Hematopoietic multipotent progenitor cell treated with erythropoietin and hydrocortisone succinate and interleukin-3 and kit ligand, for 4 days (in vitro differentiated cells): ENCODE measurements around the gene XRCC5.
A peak's percentile ranks its signal among the peaks of the same experiment; 100 is the strongest.
"Not testable (repeated sequence)": the region's sequence is repeated elsewhere in the genome, so short reads cannot be mapped to it uniquely, and the experiment has no call there.

ENCODE experiments used
- DNase-seq: peaks from one replicate; pipeline ENCODE4 v3.0.0-alpha.2; 2015

Gene XRCC5

DNA sequence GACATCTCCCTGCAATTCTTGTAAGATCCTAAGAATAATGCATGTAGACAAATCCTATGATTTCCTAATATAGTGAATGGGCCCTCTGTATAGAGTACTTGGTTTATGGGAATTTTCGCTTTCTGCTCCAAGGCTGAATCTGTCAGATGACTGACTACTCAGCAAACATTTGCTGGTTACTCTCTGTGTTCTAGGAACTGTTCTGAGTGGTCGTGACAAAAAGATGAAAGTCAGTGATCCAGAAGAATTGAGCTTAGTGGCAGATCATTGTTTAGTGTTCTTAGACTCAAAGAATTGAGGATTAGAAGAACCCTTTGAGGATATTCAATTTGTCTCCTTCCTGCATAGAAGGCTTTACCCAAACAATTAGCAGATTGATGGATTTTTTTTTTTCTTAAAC is 10.0 kb downstream of the XRCC5 start:
- DNase-seq: no peak

DNA sequence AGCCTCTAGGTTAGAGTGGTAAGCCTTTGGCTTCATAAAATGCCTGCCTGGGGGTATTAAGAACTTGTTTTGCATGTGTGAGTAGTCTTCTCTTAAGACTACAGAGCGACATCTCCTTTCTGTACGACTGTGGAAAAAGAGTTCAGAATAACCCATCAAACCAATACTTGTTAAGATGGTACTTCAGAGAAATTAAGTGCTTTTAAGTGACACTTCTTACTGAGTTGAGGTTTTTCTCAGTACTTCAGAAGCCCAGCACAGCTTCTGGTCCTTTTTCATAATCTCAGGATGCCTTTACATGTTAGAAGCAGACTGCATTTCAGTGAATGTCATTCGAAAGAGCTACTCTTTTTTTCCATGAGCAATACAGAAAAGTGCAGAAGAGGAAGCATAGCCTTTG is 10.8 kb downstream of the XRCC5 start:
- no peak for DNase-seq

DNA sequence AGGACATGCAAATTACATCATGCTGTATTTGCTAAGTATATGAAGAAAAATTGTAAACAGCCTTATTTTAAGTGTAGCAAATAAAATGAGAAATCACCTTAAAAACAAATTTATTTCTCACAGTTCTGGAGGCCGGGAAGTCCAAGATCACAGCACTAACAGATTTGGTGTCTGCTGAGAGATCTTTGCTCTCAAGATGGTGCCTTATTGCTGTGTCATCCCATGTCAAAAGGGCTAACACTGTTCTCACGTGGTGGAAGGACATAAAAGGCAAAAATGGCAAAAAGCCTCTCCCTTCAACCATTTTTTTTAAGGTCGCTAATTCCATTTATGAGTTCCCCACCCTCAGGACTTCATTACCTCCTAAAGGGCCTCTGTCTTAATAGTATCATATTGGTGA is 12.1 kb downstream of the XRCC5 start:
- no peak for DNase-seq

DNA sequence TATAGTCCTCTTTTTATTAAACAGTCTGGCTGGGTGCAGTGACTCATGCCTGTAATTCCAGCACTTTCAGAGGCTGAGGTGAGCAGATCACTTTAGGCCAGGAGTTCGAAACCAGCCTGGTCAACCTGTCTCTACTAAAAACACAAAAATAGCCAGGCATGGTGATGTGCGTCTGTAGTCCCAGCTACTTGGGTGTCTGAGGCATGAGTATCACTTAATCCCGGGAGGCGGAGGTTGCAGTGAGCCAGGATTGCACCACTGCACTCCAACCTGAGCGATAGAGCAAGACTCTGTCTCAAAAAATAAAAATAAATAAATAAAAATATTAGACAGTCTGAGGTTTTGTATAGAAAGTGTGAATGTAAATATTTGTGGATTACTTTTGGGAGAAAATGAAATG is 17.8 kb downstream of the XRCC5 start:
- no peak for DNase-seq

DNA sequence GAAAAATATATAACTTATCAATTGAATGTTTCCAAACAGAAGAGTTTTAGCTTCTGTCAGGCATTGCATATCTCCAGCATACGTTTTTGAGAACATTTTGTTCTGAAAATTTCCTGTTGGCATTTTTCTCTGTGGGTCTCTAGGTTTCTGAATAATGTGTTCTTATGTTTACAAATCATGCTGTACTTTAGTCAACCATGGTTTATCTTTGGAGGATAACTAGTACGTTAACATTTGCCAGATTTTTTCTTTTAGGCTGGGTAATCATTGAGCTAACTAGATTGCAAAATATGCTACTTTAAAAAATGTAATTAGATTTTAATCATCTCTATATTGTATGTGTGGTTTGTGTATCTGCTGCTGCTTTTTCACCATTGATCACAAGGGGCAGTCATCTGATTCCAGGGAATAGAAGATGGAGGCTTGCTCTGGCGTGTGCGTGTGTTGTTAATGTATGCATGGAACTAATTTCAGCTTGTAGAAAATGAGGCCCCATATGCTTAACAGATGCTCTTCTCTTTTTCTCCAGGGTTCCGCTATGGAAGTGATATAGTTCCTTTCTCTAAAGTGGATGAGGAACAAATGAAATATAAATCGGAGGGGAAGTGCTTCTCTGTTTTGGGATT is 21.3 kb downstream of the XRCC5 start:
- DNase-seq: no peak

DNA sequence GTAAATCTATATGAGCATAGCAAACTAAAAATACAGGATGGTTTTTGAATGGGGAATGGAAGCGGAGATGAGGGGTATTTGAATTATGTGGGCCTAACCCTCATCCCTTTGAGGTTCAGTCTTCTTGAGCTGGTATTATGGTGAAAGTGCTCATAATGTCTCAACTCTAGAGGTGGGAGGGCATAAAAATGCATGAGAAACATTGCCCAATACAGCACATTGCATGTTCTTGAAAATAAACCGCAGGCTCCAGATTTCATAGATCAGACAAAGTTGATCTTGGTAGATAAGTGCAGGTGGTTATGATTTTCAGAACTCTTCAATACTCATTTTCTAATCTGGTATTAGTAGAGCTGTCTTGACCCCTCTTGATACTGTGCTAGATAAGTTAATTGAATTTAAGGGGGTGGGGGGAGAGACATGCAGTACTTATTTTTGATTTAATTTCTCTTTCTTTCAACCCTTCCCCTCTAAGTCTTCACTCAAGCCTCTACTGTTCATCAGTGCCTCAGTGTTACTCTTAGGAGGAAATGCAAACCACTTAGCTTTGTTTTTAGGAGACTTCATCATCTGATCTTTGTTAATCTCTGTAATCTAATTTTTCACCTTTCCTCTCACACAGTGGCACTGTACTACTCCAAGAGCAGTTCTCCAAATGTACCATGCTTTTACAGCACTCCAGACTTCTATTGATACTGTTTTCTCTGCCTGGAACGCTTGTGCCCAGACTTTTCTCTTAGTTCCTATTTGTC is 22.2 kb downstream of the XRCC5 start:
- peak; percentile 40 for DNase-seq

DNA sequence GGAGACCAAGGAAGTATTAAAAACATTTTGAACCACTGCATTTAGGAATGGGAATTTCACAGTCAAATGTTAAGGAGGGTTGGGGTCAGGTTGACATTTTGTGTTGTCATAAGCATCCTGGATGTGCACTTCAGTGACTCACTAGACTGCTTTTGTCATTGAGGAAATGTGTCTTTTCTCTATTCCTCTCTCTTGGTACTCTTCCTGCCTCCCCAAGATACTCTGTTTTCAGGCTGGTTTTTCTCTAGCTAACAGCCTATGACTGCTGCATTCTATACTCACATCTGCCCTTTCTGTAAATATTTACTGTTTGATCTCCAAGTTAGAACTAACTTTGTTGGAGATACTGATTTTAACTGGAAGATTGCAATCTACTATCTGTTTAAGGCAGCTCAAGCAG is 23.4 kb downstream of the XRCC5 start:
- DNase-seq: no peak

DNA sequence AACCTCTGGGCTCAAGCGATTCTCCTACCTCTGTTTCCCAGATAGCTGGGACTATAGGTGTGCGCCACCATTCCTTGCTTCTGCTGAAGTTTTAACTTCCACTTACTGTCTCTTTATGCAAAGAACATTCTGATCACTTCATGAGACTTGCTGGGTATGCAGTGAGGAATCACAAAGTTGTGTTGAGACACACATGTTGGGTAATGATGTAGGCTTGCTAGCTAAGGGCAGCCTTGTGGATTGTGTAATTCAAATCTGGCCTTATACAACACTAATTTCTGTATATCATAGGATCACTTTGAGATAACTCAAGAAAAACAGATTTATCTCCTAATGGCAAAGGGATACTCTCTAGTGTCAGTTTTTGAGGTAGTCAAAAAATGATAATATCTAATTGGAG is 24.2 kb downstream of the XRCC5 start:
- DNase-seq: peak; percentile 30

DNA sequence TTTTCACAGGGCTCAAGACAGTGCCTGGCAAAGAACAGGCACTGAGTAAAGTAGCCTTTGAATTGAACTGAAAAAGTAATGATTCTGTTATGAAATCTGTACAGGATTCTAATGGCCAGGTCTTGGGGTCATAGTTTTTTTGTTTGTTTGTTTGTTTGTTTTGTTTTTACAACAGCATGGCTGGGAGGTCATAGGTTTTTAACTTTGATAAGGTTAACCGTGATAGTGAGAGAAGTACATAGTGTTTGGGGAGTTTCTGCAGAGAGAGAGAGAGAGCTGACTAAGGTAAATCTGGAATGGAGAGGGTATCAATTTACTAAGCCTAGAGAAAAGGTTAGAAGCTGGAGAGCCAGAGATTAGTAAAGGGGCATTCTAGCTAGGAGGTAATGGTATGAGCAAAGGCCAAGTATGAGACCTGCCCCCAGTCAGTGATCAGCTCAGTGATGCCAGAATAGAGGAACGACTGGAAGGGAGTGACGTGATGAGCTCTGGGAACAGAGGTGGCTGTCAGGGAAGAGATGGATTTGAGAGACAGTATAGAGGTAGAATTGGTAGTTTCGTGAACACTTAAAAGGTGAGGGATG is 25.9 kb downstream of the XRCC5 start:
- DNase-seq: no peak

DNA sequence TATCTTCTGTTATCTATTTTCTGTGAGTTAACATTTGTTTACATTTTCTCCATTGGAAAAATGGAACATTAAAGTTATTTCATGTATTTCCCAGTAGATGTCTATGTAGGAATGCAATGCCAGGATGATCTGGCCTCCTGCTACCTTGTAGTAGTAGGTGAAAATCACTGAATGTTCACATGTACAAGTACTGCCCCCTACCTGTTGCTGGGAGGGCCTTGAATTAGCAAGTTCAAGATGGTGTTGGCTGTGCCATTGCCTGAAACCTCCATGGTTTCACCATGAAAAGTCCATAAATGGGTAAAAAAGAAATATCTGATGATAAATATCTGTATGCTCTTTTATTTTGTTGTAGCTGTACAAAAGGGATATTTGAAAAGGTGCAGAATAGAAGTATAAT is 30.7 kb downstream of the XRCC5 start:
- peak; percentile 53 for DNase-seq

DNA sequence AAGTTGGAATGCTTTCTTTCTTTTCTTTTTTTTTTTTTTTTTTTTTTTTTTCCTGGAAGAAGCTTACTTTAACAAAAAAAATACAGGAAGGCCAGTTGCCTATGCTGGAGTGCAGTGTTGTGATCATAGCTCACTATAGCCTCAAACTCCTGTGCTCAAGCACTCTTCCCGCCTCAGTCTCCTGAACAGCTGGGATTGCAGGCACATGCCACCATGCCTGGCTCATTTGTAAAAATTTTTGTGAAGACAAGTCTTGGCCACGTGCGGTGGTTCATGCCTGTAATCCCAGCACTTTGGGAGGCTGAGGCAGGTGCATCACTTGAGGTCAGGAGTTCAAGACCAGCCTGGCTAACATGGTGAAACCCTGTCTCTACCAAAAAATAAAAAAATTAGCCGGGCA is 32.4 kb downstream of the XRCC5 start:
- DNase-seq: not testable (repeated sequence)

DNA sequence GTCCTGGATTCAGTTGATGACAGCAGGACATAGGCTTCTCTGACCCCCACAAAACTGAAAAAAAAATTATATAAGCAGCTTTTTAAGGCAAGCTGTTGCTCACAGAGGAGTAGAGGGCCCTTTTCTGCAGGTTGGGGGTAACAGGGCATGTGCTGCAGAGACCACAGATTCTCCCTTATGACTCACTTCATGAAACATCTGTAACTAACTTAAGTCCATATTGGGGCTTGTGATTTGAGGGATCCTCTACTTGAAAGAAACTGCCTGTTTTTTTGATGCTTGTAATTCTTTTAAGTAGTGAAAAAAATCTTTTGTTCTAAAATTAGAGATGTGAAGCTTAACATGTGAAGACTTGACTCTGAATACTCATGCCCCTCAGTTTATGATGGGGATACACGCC is 33.4 kb downstream of the XRCC5 start:
- no peak for DNase-seq

DNA sequence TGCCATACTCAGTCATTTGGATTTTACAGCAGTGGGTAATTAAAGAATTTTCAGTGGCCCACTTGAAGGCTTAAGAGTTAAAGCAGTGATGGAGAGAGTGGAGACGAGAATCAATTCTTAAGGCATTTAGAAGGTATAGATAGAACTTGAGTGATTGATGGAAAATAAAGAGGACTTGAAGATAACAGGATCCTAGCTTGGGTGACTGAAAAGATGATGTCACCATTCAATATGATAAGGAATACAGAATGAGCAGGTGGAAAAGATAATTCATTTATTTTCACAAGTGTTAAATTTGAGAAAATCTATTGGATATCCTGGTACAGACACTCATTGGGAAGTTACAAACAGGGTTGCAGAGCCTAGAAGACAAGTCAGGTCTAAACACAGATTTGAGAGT is 35.2 kb downstream of the XRCC5 start:
- DNase-seq: no peak

DNA sequence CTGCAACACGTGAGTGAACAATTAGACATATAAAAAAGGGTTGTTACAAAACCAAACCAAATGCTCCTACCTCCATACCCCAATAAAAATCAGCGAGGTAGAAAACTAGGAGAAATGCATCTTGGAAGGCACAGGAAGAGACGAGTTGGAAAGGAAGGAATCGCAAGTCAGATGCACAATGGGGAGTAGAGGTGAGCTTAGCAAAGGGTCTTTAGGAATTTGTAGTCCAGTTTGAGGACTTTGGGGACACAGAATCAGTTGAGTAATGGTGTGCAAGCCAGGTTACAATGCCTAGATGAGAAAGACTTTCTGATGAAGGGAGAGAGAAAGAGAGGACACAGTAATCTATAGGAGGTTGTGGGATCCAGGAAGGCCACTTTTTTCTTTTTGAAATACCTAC is 35.7 kb downstream of the XRCC5 start:
- DNase-seq: no peak

DNA sequence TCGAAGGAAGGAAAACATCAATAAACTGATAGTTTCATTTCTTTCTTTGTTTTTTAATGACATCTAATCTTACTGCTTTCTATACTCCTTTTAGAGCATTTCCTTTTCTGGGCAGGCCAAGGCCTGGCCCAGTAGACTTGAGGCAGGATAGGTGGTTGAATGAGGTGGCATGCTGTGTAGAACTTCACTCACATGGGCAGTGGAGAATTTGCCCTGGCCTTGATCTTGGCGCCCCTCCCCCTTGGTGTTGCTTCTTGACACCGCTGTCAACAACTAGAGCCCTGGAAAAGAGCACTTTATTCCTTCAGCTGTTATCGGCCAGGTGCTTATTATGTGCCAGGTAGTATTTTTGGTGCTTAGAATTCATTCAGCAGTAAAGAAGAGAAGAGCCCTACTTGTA is 37.4 kb downstream of the XRCC5 start:
- no peak for DNase-seq

DNA sequence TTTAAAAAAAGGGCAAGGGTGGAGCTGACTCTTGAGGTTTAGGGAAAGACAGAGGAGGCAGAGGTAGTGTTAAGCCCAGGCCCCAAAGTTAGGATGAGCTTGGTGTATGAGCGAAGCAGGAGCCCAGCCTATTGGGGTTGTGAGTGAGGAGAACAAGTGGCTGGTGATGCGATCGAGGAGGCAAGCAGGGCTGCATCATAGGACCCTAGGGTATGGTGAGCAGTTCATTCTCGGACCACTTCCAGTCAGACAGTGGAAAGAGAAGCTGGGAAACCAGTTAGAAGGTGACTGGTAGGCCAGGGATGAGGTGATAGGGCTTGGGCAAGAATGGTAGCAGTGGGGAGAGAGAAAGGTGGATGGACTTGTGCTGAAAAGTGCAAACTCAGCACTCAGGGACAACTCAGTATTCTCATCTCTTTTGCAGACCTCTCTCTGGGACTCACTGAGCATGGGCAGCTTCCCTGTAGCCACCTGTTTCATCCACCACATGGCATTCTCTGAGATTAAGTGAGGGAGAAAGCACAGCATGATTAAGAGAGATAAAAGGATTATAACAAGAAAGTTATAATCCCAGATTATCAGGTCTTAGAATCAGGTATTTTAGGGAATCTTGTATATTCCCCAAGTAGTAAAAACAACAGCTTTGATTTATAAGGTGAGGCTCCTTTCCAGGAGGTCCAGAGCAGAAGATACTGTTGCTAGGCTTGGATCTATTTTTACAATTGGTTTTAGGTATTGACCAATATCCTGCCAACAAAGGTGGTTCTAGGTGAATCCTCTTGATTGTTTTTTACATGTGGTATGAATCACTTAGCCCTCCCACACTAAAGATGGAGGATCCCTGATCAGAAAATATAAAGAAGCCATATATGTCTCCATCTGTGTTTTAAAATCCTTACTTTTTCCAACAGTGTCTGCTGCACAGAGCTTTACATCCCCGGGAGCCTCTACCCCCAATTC is 38.3 kb downstream of the XRCC5 start:
- DNase-seq: no peak

DNA sequence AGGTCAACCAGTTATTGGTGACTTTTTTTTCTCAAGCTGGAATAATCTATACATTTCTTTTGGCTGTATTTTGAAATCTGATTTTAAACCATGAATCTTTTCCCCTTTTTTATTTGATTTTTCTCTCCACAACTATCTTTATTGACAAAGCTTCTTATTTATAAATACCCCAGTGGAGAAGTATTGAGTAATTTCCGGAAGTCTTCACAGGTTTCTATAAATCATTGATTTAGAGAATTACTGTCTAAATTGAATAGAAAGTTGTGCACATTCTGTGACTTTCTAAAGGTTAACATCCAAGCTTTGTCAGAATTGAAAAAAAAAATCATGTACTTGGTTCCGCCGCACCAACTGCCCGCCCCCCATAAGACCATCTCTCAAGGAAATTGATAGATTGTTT is 39.8 kb downstream of the XRCC5 start:
- no peak for DNase-seq

DNA sequence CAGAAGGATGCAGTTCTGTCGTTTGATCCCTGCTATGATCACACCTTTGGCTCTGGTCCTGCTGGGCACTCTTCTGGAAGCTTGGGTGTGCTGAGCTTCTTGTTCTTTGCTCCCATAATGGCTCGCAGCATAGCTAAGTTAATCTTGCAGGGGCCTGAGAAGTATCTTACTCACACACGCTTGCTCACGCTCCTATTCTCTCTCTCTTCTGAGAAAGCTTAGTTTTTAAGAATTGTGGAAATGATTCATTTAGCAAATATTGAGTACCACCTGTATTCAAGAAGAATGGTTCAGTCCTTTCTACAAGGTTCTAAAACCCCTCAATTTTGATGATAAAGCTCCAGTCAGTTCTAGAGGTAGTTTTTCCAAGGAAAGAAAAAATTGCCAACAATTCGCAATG is 40.6 kb downstream of the XRCC5 start:
- DNase-seq: no peak

DNA sequence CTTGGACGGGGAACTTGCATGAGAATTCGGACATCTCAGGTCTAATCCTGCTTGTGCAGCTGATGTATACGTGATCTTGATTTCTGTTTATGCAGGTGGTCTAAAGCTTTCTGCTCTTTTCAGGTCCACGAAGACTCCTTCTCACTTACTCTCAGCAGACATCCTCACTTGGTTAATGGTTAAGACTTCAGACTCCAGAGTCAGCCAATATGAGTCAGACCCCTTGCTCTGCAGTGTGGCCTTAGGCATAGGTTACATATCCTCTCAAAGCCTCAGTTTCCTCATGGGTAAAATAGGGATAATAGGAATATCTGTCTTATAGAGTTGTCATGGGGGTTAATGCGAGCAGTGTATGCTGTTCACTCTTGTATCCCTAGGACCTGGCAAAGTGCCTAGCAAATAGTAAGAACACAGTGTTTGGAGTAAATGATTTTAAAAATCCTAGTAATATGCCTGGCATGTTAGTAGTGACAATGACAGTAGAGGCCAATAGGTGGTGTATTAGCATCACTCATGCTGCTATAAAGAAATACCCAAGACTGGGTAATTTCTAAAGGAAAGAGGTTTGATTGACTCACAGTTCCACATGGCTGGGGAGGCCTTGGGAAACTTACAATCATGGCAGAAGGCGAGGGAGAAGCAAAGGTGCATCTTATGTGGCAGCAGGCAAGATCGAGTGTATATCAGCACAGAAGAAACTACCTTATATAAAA is 42.3 kb downstream of the XRCC5 start:
- DNase-seq: peak; percentile 31

DNA sequence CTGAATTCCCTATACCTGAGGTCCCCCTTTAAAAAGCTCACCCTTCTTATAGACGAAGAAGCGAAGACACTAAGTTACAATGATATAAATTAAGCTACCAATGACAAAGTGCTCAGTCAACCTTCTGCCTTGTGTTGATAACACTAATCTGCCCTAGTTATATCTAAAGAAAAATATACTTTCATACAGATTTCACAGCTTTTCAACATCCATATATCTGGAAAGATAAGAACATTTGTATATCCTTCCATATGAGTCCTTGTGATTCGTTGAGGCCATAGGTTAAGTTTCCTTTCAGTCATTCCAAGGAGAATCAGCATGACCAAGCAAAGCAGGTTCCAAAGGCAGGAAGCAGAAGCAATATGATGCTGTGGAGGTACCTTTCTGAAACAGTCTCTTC is 46.8 kb downstream of the XRCC5 start:
- no peak for DNase-seq

DNA sequence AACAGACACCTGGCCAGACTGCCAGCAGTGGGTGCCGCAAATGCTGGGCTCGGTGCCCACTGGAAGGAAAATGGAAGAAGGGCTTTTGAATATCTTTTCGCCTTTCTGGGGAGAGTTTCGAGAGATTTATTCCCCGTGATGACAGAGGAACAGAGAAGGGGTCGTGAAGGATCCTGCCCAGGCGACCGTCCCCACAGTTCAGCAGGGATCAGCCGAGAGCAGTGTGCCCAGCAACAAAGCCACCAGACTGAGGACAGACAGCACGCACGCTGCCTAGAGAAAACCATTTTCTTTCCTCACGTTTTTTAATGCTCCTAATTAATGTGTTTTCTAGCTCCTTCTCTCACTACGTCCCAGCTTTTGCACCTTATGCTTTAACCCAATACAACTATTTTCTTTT is 47.7 kb downstream of the XRCC5 start:
- no peak for DNase-seq

DNA sequence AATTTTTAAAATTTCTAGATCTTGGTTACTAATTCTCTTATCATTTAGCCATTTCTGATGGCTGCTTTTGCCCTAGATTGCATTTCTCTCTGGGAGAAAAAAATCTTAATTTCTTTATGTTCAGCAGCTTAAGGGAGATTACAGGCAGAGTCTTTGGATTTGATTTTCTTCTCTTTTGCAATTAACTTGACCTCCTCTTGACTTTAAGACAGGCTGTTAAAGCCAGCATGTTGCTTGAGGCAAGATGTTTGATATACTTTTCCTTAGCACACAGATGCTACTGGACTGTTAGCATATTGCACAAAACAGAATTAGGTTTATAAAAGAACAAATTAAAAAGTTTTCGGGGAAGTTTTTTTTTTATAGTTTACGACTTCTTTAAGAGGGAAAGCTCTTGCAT is 50.0 kb downstream of the XRCC5 start:
- no peak for DNase-seq

DNA sequence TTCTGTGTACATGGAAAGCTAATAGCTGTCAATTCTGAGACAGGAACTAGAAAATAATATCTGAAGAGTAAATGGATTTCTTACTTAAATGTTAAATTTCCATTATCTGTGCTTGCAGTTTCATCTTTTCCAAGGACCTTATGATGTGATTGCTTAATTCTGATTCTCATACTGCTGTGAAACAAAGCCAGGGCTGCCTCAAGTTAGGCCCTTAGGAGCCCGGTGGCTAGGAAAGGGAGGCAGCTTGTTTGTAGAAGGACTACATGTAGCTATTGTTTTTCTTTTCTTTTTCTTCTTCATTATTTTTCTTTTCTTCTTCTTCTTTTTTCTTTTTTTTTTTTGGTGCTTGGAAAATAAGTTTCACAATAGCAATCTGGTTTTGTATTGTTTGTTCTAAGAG is 50.5 kb downstream of the XRCC5 start:
- no peak for DNase-seq
